NOMO-1 (cell line): Measurements from ENCODE around the gene ACHE.
A peak's percentile ranks its signal among the peaks of the same experiment; 100 is the strongest.

ENCODE experiments used
- DNase-seq, 2 experiments: peaks; one replicate each; lab custom pipeline; 2025; ENCODE audit not compliant: unreplicated experiment in 2 of 2; lab: John Stamatoyannopoulos, UW

ACHE gene

GRCh38 chr7:100897772-100898454 is 2.2 kb upstream of the ACHE start:
- no peak for DNase-seq

GRCh38 chr7:100896732-100897608 is 1.3 kb upstream of the ACHE start:
- DNase-seq: peak in 1 of 2 experiments; percentile 28

- peak; percentile 39 to 43 for DNase-seq
Observed at GRCh38 chr7:100895956-100896731, 456 bp upstream of the ACHE start.

GRCh38 chr7:100894860-100895700 is 608 bp downstream of the ACHE start:
- DNase-seq: peak in 1 of 2 experiments; percentile 21

GRCh38 chr7:100893910-100894721 is 1.6 kb downstream of the ACHE start:
- no peak for DNase-seq

- DNase-seq: no peak
Observed at GRCh38 chr7:100893318-100893895, 2.3 kb downstream of the ACHE start.

GRCh38 chr7:100892364-100893317 is 3.0 kb downstream of the ACHE start:
- no peak for DNase-seq

GRCh38 chr7:100891568-100892247 is 4.0 kb downstream of the ACHE start:
- no peak for DNase-seq

GRCh38 chr7:100890653-100891567 is 4.8 kb downstream of the ACHE start:
- DNase-seq: no peak

GRCh38 chr7:100888988-100889750 is 6.5 kb downstream of the ACHE start, which contains the start of gene UFSP1:
TSS of gene UFSP1 (minus strand) at chr7:100889715. CDS start at chr7:100889271, 444 bp downstream.
- DNase-seq: no peak

GRCh38 chr7:100888291-100888987 is 7.2 kb downstream of the ACHE start:
- no peak for DNase-seq

- DNase-seq: peak; percentile 96 to 97
Observed at GRCh38 chr7:100887516-100888290, 8.0 kb downstream of the ACHE start.

GRCh38 chr7:100886936-100887515 is 8.7 kb downstream of the ACHE start:
- DNase-seq: peak; percentile 71 to 76
